Measurements from ENCODE around the gene SWSAP1. TPM values are rescaled to one million over a fixed set of nuclear protein-coding genes. Genes with fewer than 3 reads are reported as not detected.

SWSAP1 gene
- total and polyA plus RNA-seq, 2 experiments from 2014 or later: 2.1 to 6.1 TPM

- H3K36me3 Mint-ChIP-seq (ENCODE audit: low read depth): peaks cover 18% of the 10 kb centered on the region
- no peaks in the 10 kb centered on the region for H3K79me2 ChIP-seq (replicated peaks; ENCODE audit: insufficient read depth)
- H3F3A ChIP-seq (replicated peaks; ENCODE audit: low read depth): peaks cover 14% of the 10 kb centered on the region; the same call in 1 of the 2 replicates
- H3K36me3 ChIP-seq (ENCODE audit: insufficient read depth): no peaks in the 10 kb centered on the region
- H4K20me1 ChIP-seq (replicated peaks; ENCODE audit: insufficient read depth): peaks cover 4% of the 10 kb centered on the region
- TF ChIP-seq EZH2 (IDR thresholded peaks at IDR 0.05; ENCODE audit: low read depth, unreplicated experiment): no peak
- no peak for TF ChIP-seq CTCF (conservative IDR thresholded peaks at IDR 0.05; ENCODE audit: low read depth in 2 of 2)
- no peak for TF ChIP-seq ETS1 (IDR thresholded peaks at IDR 0.05)
- TF ChIP-seq REST (IDR thresholded peaks at IDR 0.05; ENCODE audit: unreplicated experiment): no peak
- TF ChIP-seq EZH2phosphoT487 (IDR thresholded peaks at IDR 0.05; ENCODE audit: unreplicated experiment): no peak
- no peak for TF ChIP-seq ZNF331 (CRISPR knock-in tag; IDR thresholded peaks at IDR 0.05; ENCODE audit: low read depth)
- TF ChIP-seq ZNF114 (CRISPR knock-in tag; IDR thresholded peaks at IDR 0.05): no peak
- TF ChIP-seq STAT1 (IDR thresholded peaks at IDR 0.05; ENCODE audit: unreplicated experiment): no peak
- no peak for TF ChIP-seq ZNF462 (CRISPR knock-in tag; IDR thresholded peaks at IDR 0.05)
- no peak for TF ChIP-seq NANOG (IDR thresholded peaks at IDR 0.05; ENCODE audit: borderline replicate concordance)
- TF ChIP-seq JUNB (IDR thresholded peaks at IDR 0.05; ENCODE audit: unreplicated experiment): no peak
- no peak for TF ChIP-seq POLR2AphosphoS5 (IDR thresholded peaks at IDR 0.05; ENCODE audit: low read depth)
- H3K4me1 Mint-ChIP-seq: peaks cover 13% of the 10 kb centered on the region
- peaks cover 20% of the 10 kb centered on the region for H3K27me3 Mint-ChIP-seq (ENCODE audit: insufficient read depth, low read depth, poor library complexity)
- no peaks in the 10 kb centered on the region for H3K9me3 Mint-ChIP-seq
- H3K27ac Mint-ChIP-seq: no peak overlapping the region
- H3K27ac ChIP-seq (ENCODE audit: low read depth): no peak overlapping the region
- peaks cover 23% of the 10 kb centered on the region; the same call in 1 of the 2 replicates for H3K4me1 ChIP-seq (ENCODE audit: insufficient read depth)
- H3K9me2 ChIP-seq (ENCODE audit: insufficient read depth): no peaks in the 10 kb centered on the region
- no peak for DNase-seq (ENCODE audit: low spot score)
- H3K4me3 ChIP-seq: no peak overlapping the region
- H3K4me3 Mint-ChIP-seq: peak overlapping the region; percentile 3; the same call in 2 of the 3 replicates
- H2AFZ ChIP-seq: no peak overlapping the region
- no peak for ATAC-seq
- H3K4me2 ChIP-seq: no peak overlapping the region
- H3K27me3 ChIP-seq (ENCODE audit: insufficient read depth): peaks cover 21% of the 10 kb centered on the region
These were observed 42.0 kb downstream of the SWSAP1 start for GRCh38 chr19:11416346-11417052.

Data from GM23338 (cell line).